Measurements from ENCODE around the gene ATP5PO. TPM values are rescaled to one million over a fixed set of nuclear protein-coding genes. Genes with fewer than 3 reads are reported as not detected.

ATP5PO gene
- total and polyA plus RNA-seq, 2 donors (not counting 1 experiment from before 2014, with no cell fraction given), result 154 to 259 TPM

GRCh38 chr21:33908760-33909159 is 6.8 kb downstream of the ATP5PO start:
- Histone ChIP-seq H3K4me2 (ENCODE audit: extremely low read depth, insufficient read depth, low read length) (no peak overlapping the region), H3K27ac (ENCODE audit: insufficient read depth, low read length) (no peak overlapping the region), H3K9me3 (ENCODE audit: control insufficient read depth, insufficient read depth, low read depth, low read length) (no peaks in the 10 kb centered on the region), H3K4me3 (replicated peaks in 1 of 4; ENCODE audit: control extremely low read depth in 1 of 4, insufficient read depth in 1 of 4, low read depth in 3 of 4, low read length in 4 of 4) (no peak overlapping the region), H4K20me1 (ENCODE audit: control insufficient read depth, extremely low read depth, insufficient read depth, low read length) (peaks cover 2% of the 10 kb centered on the region), H3K27me3 (ENCODE audit: control insufficient read depth, insufficient read depth, low read length) (no peaks in the 10 kb centered on the region), H3K9ac (ENCODE audit: insufficient read depth, low read length) (no peak overlapping the region), H3K79me2 (ENCODE audit: control insufficient read depth, insufficient read depth, low read length) (peaks cover 5% of the 10 kb centered on the region), H2AFZ (ENCODE audit: low read length) (no peak overlapping the region), H3K36me3 (ENCODE audit: control insufficient read depth, insufficient read depth, low read length) (peaks cover 28% of the 10 kb centered on the region), H3K4me1 (ENCODE audit: control insufficient read depth, extremely low read depth, insufficient read depth, low read length) (no peaks in the 10 kb centered on the region)
- DNase-seq (ENCODE audit: low read depth in 2 of 2), result no peak
- TF ChIP-seq CTCF (conservative IDR thresholded peaks at IDR 0.05 in 1 of 2, IDR thresholded peaks at IDR 0.05 in 1 of 2; ENCODE audit: low read depth in 1 of 2, low read length in 2 of 2), result no peak

GRCh38 chr21:33904041-33904440 is 11.6 kb downstream of the ATP5PO start:
- Histone ChIP-seq H3K9ac (ENCODE audit: insufficient read depth, low read length) (no peak overlapping the region), H3K4me1 (ENCODE audit: control insufficient read depth, extremely low read depth, insufficient read depth, low read length) (peaks cover 5% of the 10 kb centered on the region), H3K36me3 (ENCODE audit: control insufficient read depth, insufficient read depth, low read length) (peaks cover 19% of the 10 kb centered on the region), H3K27ac (ENCODE audit: insufficient read depth, low read length) (no peak overlapping the region), H2AFZ (ENCODE audit: low read length) (no peak overlapping the region), H4K20me1 (ENCODE audit: control insufficient read depth, extremely low read depth, insufficient read depth, low read length) (no peaks in the 10 kb centered on the region), H3K27me3 (ENCODE audit: control insufficient read depth, insufficient read depth, low read length) (no peaks in the 10 kb centered on the region), H3K79me2 (ENCODE audit: control insufficient read depth, insufficient read depth, low read length) (no peaks in the 10 kb centered on the region), H3K9me3 (ENCODE audit: control insufficient read depth, insufficient read depth, low read depth, low read length) (no peaks in the 10 kb centered on the region), H3K4me2 (ENCODE audit: extremely low read depth, insufficient read depth, low read length) (no peak overlapping the region), H3K4me3 (replicated peaks in 1 of 4; ENCODE audit: control extremely low read depth in 1 of 4, insufficient read depth in 1 of 4, low read depth in 3 of 4, low read length in 4 of 4) (no peak overlapping the region)
- TF ChIP-seq CTCF (conservative IDR thresholded peaks at IDR 0.05 in 1 of 2, IDR thresholded peaks at IDR 0.05 in 1 of 2; ENCODE audit: low read depth in 1 of 2, low read length in 2 of 2), result no peak
- TF ChIP-seq EZH2 (IDR thresholded peaks at IDR 0.05; ENCODE audit: low read length, missing control alignments), result no peak
- DNase-seq (ENCODE audit: low read depth in 2 of 2), result no peak

GRCh38 chr21:33902349-33902748 is 13.3 kb downstream of the ATP5PO start:
- peaks cover 6% of the 10 kb centered on the region for H3K4me1 ChIP-seq (ENCODE audit: control insufficient read depth, extremely low read depth, insufficient read depth, low read length)
- H4K20me1 ChIP-seq (ENCODE audit: control insufficient read depth, extremely low read depth, insufficient read depth, low read length), result no peaks in the 10 kb centered on the region
- H2AFZ ChIP-seq (ENCODE audit: low read length), result no peak overlapping the region
- peaks cover 14% of the 10 kb centered on the region for H3K36me3 ChIP-seq (ENCODE audit: control insufficient read depth, insufficient read depth, low read length)
- no peak overlapping the region for H3K27ac ChIP-seq (ENCODE audit: insufficient read depth, low read length)
- no peaks in the 10 kb centered on the region for H3K79me2 ChIP-seq (ENCODE audit: control insufficient read depth, insufficient read depth, low read length)
- no peak overlapping the region for H3K4me3 ChIP-seq (replicated peaks in 1 of 4; ENCODE audit: control extremely low read depth in 1 of 4, insufficient read depth in 1 of 4, low read depth in 3 of 4, low read length in 4 of 4)
- H3K9me3 ChIP-seq (ENCODE audit: control insufficient read depth, insufficient read depth, low read depth, low read length), result no peaks in the 10 kb centered on the region
- H3K27me3 ChIP-seq (ENCODE audit: control insufficient read depth, insufficient read depth, low read length), result no peaks in the 10 kb centered on the region
- no peak for DNase-seq (ENCODE audit: low read depth in 2 of 2)
- H3K4me2 ChIP-seq (ENCODE audit: extremely low read depth, insufficient read depth, low read length), result no peak overlapping the region
- no peak overlapping the region for H3K9ac ChIP-seq (ENCODE audit: insufficient read depth, low read length)
- TF ChIP-seq EZH2 (IDR thresholded peaks at IDR 0.05; ENCODE audit: low read length, missing control alignments), result no peak

Data from fibroblast of lung (primary cell).